ENCODE data around the gene ZDHHC19.

ZDHHC19 gene

GRCh38 chr3:196159526-196159925 lies 51.7 kb downstream of the ZDHHC19 start:
- no peak for DNase-seq (ENCODE audit: low read depth)
- TF ChIP-seq CTCF (IDR thresholded peaks at IDR 0.05; ENCODE audit: low read depth, low read length) (no peak), MAX (IDR thresholded peaks at IDR 0.05; ENCODE audit: low read depth, low read length) (no peak), POLR2A (IDR thresholded peaks at IDR 0.05; ENCODE audit: extremely low read depth, insufficient read length) (no peak), MYC (IDR thresholded peaks at IDR 0.05; ENCODE audit: low read depth, low read length) (no peak)
- H3K4me3 ChIP-seq (ENCODE audit: low read depth, low read length) = no peak overlapping the region

GRCh38 chr3:196156160-196156559 lies 55.0 kb downstream of the ZDHHC19 start:
- no peak for TF ChIP-seq CTCF (IDR thresholded peaks at IDR 0.05; ENCODE audit: low read depth, low read length)
- no peak for TF ChIP-seq MYC (IDR thresholded peaks at IDR 0.05; ENCODE audit: low read depth, low read length)
- no peak for TF ChIP-seq POLR2A (IDR thresholded peaks at IDR 0.05; ENCODE audit: extremely low read depth, insufficient read length)
- TF ChIP-seq MAX (IDR thresholded peaks at IDR 0.05; ENCODE audit: low read depth, low read length) = no peak
- H3K4me3 ChIP-seq (ENCODE audit: low read depth, low read length) = no peak overlapping the region
- DNase-seq (ENCODE audit: low read depth) = no peak

GRCh38 chr3:196150481-196150880 lies 60.7 kb downstream of the ZDHHC19 start:
- no peak for DNase-seq (ENCODE audit: low read depth)
- no peak overlapping the region for H3K4me3 ChIP-seq (ENCODE audit: low read depth, low read length)
- TF ChIP-seq MAX (IDR thresholded peaks at IDR 0.05; ENCODE audit: low read depth, low read length) (no peak), POLR2A (IDR thresholded peaks at IDR 0.05; ENCODE audit: extremely low read depth, insufficient read length) (no peak), CTCF (IDR thresholded peaks at IDR 0.05; ENCODE audit: low read depth, low read length) (no peak), MYC (IDR thresholded peaks at IDR 0.05; ENCODE audit: low read depth, low read length) (no peak)

- no peak overlapping the region for H3K4me3 ChIP-seq (ENCODE audit: low read depth, low read length)
- TF ChIP-seq CTCF (IDR thresholded peaks at IDR 0.05; ENCODE audit: low read depth, low read length) (no peak), MYC (IDR thresholded peaks at IDR 0.05; ENCODE audit: low read depth, low read length) (no peak), MAX (IDR thresholded peaks at IDR 0.05; ENCODE audit: low read depth, low read length) (no peak)
- DNase-seq (ENCODE audit: low read depth) = peak; percentile 55
Observed at GRCh38 chr3:196149831-196150301, 61.3 kb downstream of the ZDHHC19 start.

- TF ChIP-seq POLR2A (IDR thresholded peaks at IDR 0.05; ENCODE audit: extremely low read depth, insufficient read length) (no peak), MYC (IDR thresholded peaks at IDR 0.05; ENCODE audit: low read depth, low read length) (no peak)
- DNase-seq (ENCODE audit: low read depth) = peak; percentile 46
- no peak overlapping the region for H3K4me3 ChIP-seq (ENCODE audit: low read depth, low read length)
Observed at GRCh38 chr3:196149375-196149774, 61.8 kb downstream of the ZDHHC19 start.

Measured in NB4 (cell line).